GM23338 (cell line): ENCODE data around the gene FANCC. TPM values are rescaled to one million over a fixed set of nuclear protein-coding genes. Genes with fewer than 3 reads are reported as not detected.

Experiments used
- ATAC-seq: fragments of 200-7000 bp; cut with Tn5 transposase; 3 replicates; pipeline ENCODE4 v1.9.1; 2020
- DNase-seq: peaks from one replicate; pipeline ENCODE4 v3.0.0-alpha.2; 2015; ENCODE audit warnings: low spot score
- H2AFZ ChIP-seq: fragments of 200-600 bp; sonication (generic); 2 replicates; pipeline ENCODE4 v1.8.0; 2016; ENCODE audit warnings: antibody characterized with exemption, mild to moderate bottlenecking, moderate library complexity
- H3F3A ChIP-seq: fragments of 200-600 bp; sonication (generic); replicated peaks from 2 replicates; pipeline ENCODE4 v1.8.0; 2017; ENCODE audit warnings: antibody characterized with exemption, mixed run types, low read depth
- H3K27ac ChIP-seq: fragments of 200-600 bp; sonication (generic); 2 replicates; pipeline ENCODE4 v1.6.1; 2016; ENCODE audit warnings: low read depth
- H3K27me3 ChIP-seq: fragments of 200-600 bp; sonication (generic); 2 replicates; pipeline ENCODE4 v1.8.0; 2016; ENCODE audit warnings: mild to moderate bottlenecking, mixed run types, moderate library complexity; ENCODE audit not compliant: insufficient read depth
- H3K36me3 ChIP-seq: fragments of 200-600 bp; sonication (generic); 2 replicates; pipeline ENCODE4 v1.8.0; 2016; ENCODE audit warnings: mild to moderate bottlenecking; ENCODE audit not compliant: insufficient read depth
- H3K4me1 ChIP-seq: fragments of 200-600 bp; sonication (generic); 2 replicates; pipeline ENCODE4 v1.8.0; 2016; ENCODE audit warnings: mild to moderate bottlenecking, moderate library complexity; ENCODE audit not compliant: insufficient read depth
- H3K4me2 ChIP-seq: fragments of 200-600 bp; sonication (generic); 2 replicates; pipeline ENCODE4 v1.7.1; 2017; ENCODE audit warnings: mixed run types
- H3K4me3 ChIP-seq: fragments of 200-600 bp; sonication (generic); 2 replicates; pipeline ENCODE4 v1.6.1; 2016; ENCODE audit warnings: mixed run types
- H3K79me2 ChIP-seq: fragments of 200-600 bp; sonication (generic); replicated peaks from 2 replicates; pipeline ENCODE4 v1.8.0; 2017; ENCODE audit warnings: mild to moderate bottlenecking; ENCODE audit not compliant: insufficient read depth
- H3K9me2 ChIP-seq: fragments of 200-600 bp; sonication (generic); 2 replicates; pipeline ENCODE4 v1.8.0; 2017; ENCODE audit not compliant: insufficient read depth
- H4K20me1 ChIP-seq: fragments of 200-600 bp; sonication (generic); replicated peaks from 2 replicates; pipeline ENCODE4 v1.8.0; 2017; ENCODE audit warnings: mild to moderate bottlenecking; ENCODE audit not compliant: insufficient read depth
- H3K27ac Mint-ChIP-seq: 2 replicates; pipeline ENCODE4 v1.8.0; 2020; ENCODE audit warnings: inconsistent platforms, mild to moderate bottlenecking, moderate library complexity, mixed read lengths
- H3K27me3 Mint-ChIP-seq: 3 replicates; pipeline ENCODE4 v1.8.0; 2022; ENCODE audit warnings: low read depth, mild to moderate bottlenecking, moderate library complexity, mixed read lengths, inconsistent platforms; ENCODE audit not compliant: insufficient read depth, poor library complexity
- H3K36me3 Mint-ChIP-seq: 3 replicates; pipeline ENCODE4 v1.8.0; 2021; ENCODE audit warnings: low read depth, mild to moderate bottlenecking, inconsistent platforms, moderate library complexity, mixed read lengths
- H3K4me1 Mint-ChIP-seq: 3 replicates; pipeline ENCODE4 v1.8.0; 2020; ENCODE audit warnings: mild to moderate bottlenecking, inconsistent platforms, mixed read lengths
- H3K4me3 Mint-ChIP-seq: 3 replicates; pipeline ENCODE4 v1.8.0; 2021; ENCODE audit warnings: moderate library complexity, mild to moderate bottlenecking, inconsistent platforms, mixed read lengths
- H3K9me3 Mint-ChIP-seq: 3 replicates; pipeline ENCODE4 v1.8.0; 2020; ENCODE audit warnings: moderate library complexity, mild to moderate bottlenecking, inconsistent platforms, mixed read lengths
- CREB1 ChIP-seq: fragments of 250-450 bp; sonication (Bioruptor Pico); IDR thresholded peaks from 2 replicates; pipeline ENCODE4 v1.5.0; 2020; ENCODE audit warnings: low read depth, mild to moderate bottlenecking, moderate library complexity
- CTCF ChIP-seq, 2 experiments: fragments of 200-600 bp in 1 of 2; sonication (generic) in 1 of 2; conservative IDR thresholded peaks; 2 replicates each; pipeline versions ENCODE4 v1.5.1 to v1.6.1; 2016 to 2017; ENCODE audit warnings: antibody characterized with exemption in 2 of 2, low read depth in 2 of 2, mild to moderate bottlenecking in 2 of 2, moderate library complexity in 1 of 2
- ETS1 ChIP-seq: IDR thresholded peaks from 2 replicates; pipeline ENCODE4 v1.6.1; 2016; ENCODE audit warnings: antibody characterized with exemption
- EZH2 ChIP-seq: fragments of 200-600 bp; sonication (generic); IDR thresholded peaks from one replicate; pipeline ENCODE4 v1.8.0; 2017; ENCODE audit warnings: antibody characterized with exemption, mild to moderate bottlenecking, low read depth; ENCODE audit not compliant: unreplicated experiment
- EZH2phosphoT487 ChIP-seq: fragments of 200-600 bp; sonication (generic); IDR thresholded peaks from one replicate; pipeline ENCODE4 v1.8.1; 2018; ENCODE audit warnings: antibody characterized with exemption; ENCODE audit not compliant: unreplicated experiment
- JUNB ChIP-seq: IDR thresholded peaks from one replicate; pipeline ENCODE4 v1.6.1; 2016; ENCODE audit warnings: antibody characterized with exemption; ENCODE audit not compliant: unreplicated experiment
- NANOG ChIP-seq: IDR thresholded peaks from 2 replicates; pipeline ENCODE4 v1.6.1; 2016; ENCODE audit warnings: antibody characterized with exemption, borderline replicate concordance
- POLR2AphosphoS5 ChIP-seq: IDR thresholded peaks from 2 replicates; pipeline ENCODE4 v1.6.1; 2016; ENCODE audit warnings: antibody characterized with exemption, low read depth
- STAT1 ChIP-seq: IDR thresholded peaks from one replicate; pipeline ENCODE4 v1.6.1; 2016; ENCODE audit warnings: antibody characterized with exemption; ENCODE audit not compliant: unreplicated experiment
- ZNF114 ChIP-seq: fragments of 250-450 bp; sonication (Bioruptor Pico); IDR thresholded peaks from 2 replicates; pipeline ENCODE4 v1.5.0; 2020; ENCODE audit warnings: mild to moderate bottlenecking, moderate library complexity
- ZNF331 ChIP-seq: fragments of 250-450 bp; sonication (Bioruptor Pico); IDR thresholded peaks from 2 replicates; pipeline ENCODE4 v1.5.0; 2020; ENCODE audit warnings: low read depth, mild to moderate bottlenecking, moderate library complexity
- polyA plus RNA-seq: library from polyadenylated mRNA; unstranded; fragments of >200 nt; fragmentation: Nextera tagmentation; extraction: Ambion mirVana; gene quantifications from 2 replicates; pipeline ENCODE4 v1.2.1, GENCODE V29; 2016
- total RNA-seq: library from RNA; depleted of rRNA; stranded (reverse); fragments of >200 nt; shearing (Covaris generic); gene quantifications from 2 replicates; pipeline ENCODE4 v1.2.3, GENCODE V29; 2014
- TF ChIP-seq, protein P1 (sequence below): fragments of 250-450 bp; sonication (Bioruptor Pico); IDR thresholded peaks from 2 replicates; pipeline ENCODE4 v1.5.0; 2020; ENCODE audit warnings: mild to moderate bottlenecking, moderate library complexity
- TF ChIP-seq, protein P2 (sequence below): IDR thresholded peaks from one replicate; pipeline ENCODE4 v1.6.1; 2018; ENCODE audit warnings: antibody characterized with exemption; ENCODE audit not compliant: unreplicated experiment

Gene FANCC
- total and polyA plus RNA-seq, 2 experiments from 2014 or later = 7.8 to 18.1 TPM

DNA sequence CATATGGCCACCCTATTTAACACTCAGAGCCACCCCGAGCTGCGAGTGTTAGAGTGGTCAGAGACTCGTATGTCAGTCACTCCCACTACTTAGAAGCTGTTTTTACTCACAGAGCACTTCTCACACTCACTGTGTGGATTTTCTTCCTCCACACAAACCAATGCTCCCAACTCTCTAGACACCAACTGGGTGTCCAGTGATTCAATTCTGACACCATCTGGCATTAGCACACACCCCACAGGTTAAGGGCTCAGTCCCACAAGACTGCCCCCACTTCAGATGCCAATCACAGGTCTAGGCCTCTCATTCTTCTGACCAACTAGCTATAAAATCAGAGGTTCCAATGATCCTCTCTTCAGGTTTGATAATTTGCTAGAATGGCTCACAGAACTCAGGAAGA, 174.8 kb downstream of the FANCC start:
- DNase-seq (no peak), ATAC-seq (no peak)
- Histone ChIP-seq H3K4me1 (peaks cover 10% of the 10 kb centered on the region; the same call in 1 of the 2 replicates), H3K4me2 (no peak overlapping the region), H2AFZ (no peak overlapping the region), H3K27me3 (no peaks in the 10 kb centered on the region), H3K79me2 (no peaks in the 10 kb centered on the region), H3F3A (no peaks in the 10 kb centered on the region), H3K27ac (no peak overlapping the region), H4K20me1 (no peaks in the 10 kb centered on the region), H3K4me3 (no peak overlapping the region), H3K9me2 (no peaks in the 10 kb centered on the region), H3K36me3 (no peaks in the 10 kb centered on the region)
- Mint-ChIP-seq H3K4me3 (no peak overlapping the region), H3K36me3 (no peaks in the 10 kb centered on the region; the same call in 2 of the 3 replicates), H3K9me3 (no peaks in the 10 kb centered on the region; the same call in 2 of the 3 replicates), H3K27ac (peak overlapping the region; percentile 61; the same call in 1 of the 2 replicates), H3K27me3 (no peaks in the 10 kb centered on the region), H3K4me1 (peaks cover 28% of the 10 kb centered on the region)
- no peak for TF ChIP-seq NANOG
- no peak for TF ChIP-seq JUNB
- TF ChIP-seq, protein P1, sequence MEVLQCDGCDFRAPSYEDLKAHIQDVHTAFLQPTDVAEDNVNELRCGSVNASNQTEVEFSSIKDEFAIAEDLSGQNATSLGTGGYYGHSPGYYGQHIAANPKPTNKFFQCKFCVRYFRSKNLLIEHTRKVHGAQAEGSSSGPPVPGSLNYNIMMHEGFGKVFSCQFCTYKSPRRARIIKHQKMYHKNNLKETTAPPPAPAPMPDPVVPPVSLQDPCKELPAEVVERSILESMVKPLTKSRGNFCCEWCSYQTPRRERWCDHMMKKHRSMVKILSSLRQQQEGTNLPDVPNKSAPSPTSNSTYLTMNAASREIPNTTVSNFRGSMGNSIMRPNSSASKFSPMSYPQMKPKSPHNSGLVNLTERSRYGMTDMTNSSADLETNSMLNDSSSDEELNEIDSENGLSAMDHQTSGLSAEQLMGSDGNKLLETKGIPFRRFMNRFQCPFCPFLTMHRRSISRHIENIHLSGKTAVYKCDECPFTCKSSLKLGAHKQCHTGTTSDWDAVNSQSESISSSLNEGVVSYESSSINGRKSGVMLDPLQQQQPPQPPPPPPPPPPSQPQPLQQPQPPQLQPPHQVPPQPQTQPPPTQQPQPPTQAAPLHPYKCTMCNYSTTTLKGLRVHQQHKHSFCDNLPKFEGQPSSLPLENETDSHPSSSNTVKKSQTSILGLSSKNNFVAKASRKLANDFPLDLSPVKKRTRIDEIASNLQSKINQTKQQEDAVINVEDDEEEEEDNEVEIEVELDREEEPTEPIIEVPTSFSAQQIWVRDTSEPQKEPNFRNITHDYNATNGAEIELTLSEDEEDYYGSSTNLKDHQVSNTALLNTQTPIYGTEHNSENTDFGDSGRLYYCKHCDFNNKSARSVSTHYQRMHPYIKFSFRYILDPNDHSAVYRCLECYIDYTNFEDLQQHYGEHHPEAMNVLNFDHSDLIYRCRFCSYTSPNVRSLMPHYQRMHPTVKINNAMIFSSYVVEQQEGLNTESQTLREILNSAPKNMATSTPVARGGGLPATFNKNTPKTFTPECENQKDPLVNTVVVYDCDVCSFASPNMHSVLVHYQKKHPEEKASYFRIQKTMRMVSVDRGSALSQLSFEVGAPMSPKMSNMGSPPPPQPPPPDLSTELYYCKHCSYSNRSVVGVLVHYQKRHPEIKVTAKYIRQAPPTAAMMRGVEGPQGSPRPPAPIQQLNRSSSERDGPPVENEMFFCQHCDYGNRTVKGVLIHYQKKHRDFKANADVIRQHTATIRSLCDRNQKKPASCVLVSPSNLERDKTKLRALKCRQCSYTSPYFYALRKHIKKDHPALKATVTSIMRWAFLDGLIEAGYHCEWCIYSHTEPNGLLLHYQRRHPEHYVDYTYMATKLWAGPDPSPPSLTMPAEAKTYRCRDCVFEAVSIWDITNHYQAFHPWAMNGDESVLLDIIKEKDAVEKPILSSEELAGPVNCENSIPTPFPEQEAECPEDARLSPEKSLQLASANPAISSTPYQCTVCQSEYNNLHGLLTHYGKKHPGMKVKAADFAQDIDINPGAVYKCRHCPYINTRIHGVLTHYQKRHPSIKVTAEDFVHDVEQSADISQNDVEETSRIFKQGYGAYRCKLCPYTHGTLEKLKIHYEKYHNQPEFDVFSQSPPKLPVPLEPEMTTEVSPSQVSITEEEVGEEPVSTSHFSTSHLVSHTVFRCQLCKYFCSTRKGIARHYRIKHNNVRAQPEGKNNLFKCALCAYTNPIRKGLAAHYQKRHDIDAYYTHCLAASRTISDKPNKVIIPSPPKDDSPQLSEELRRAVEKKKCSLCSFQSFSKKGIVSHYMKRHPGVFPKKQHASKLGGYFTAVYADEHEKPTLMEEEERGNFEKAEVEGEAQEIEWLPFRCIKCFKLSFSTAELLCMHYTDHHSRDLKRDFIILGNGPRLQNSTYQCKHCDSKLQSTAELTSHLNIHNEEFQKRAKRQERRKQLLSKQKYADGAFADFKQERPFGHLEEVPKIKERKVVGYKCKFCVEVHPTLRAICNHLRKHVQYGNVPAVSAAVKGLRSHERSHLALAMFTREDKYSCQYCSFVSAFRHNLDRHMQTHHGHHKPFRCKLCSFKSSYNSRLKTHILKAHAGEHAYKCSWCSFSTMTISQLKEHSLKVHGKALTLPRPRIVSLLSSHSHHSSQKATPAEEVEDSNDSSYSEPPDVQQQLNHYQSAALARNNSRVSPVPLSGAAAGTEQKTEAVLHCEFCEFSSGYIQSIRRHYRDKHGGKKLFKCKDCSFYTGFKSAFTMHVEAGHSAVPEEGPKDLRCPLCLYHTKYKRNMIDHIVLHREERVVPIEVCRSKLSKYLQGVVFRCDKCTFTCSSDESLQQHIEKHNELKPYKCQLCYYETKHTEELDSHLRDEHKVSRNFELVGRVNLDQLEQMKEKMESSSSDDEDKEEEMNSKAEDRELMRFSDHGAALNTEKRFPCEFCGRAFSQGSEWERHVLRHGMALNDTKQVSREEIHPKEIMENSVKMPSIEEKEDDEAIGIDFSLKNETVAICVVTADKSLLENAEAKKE (CRISPR knock-in tag) = no peak
- TF ChIP-seq EZH2 = no peak
- TF ChIP-seq EZH2phosphoT487 = no peak
- no peak for TF ChIP-seq STAT1
- TF ChIP-seq, protein P2, sequence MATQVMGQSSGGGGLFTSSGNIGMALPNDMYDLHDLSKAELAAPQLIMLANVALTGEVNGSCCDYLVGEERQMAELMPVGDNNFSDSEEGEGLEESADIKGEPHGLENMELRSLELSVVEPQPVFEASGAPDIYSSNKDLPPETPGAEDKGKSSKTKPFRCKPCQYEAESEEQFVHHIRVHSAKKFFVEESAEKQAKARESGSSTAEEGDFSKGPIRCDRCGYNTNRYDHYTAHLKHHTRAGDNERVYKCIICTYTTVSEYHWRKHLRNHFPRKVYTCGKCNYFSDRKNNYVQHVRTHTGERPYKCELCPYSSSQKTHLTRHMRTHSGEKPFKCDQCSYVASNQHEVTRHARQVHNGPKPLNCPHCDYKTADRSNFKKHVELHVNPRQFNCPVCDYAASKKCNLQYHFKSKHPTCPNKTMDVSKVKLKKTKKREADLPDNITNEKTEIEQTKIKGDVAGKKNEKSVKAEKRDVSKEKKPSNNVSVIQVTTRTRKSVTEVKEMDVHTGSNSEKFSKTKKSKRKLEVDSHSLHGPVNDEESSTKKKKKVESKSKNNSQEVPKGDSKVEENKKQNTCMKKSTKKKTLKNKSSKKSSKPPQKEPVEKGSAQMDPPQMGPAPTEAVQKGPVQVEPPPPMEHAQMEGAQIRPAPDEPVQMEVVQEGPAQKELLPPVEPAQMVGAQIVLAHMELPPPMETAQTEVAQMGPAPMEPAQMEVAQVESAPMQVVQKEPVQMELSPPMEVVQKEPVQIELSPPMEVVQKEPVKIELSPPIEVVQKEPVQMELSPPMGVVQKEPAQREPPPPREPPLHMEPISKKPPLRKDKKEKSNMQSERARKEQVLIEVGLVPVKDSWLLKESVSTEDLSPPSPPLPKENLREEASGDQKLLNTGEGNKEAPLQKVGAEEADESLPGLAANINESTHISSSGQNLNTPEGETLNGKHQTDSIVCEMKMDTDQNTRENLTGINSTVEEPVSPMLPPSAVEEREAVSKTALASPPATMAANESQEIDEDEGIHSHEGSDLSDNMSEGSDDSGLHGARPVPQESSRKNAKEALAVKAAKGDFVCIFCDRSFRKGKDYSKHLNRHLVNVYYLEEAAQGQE = no peak
- TF ChIP-seq ZNF114 = no peak
- TF ChIP-seq ZNF331 (CRISPR knock-in tag) = no peak
- TF ChIP-seq CTCF (conservative IDR thresholded peaks at IDR 0.05; ENCODE audit: low read depth in 2 of 2) = no peak
- TF ChIP-seq CREB1 (CRISPR knock-in tag) = no peak
- TF ChIP-seq ETS1 = no peak
- no peak for TF ChIP-seq POLR2AphosphoS5
